CD14-positive monocyte (primary cell): ENCODE results near the gene CYP2W1. TPM values are rescaled to one million over a fixed set of nuclear protein-coding genes. Genes with fewer than 3 reads are reported as not detected.

Source experiments
- DNase-seq, 3 donors: peaks; one replicate each; pipeline ENCODE4 v3.0.0-alpha.2; 2011 to 2022
- H2AFZ ChIP-seq: 2 replicates; pipeline ENCODE4 v1.6.0; 2012; ENCODE audit warnings: mild to moderate bottlenecking, low read depth, low read length, inconsistent platforms; ENCODE audit not compliant: insufficient read depth, poor library complexity, severe bottlenecking
- H3K27ac ChIP-seq, 2 donors: 1 replicate in 1 of 2; 2 replicates in 1 of 2; pipeline ENCODE4 v1.5.1; 2012 to 2013; ENCODE audit warnings: low read length in 2 of 2, control low read depth in 1 of 2, inconsistent platforms in 1 of 2, low read depth in 1 of 2, mild to moderate bottlenecking in 1 of 2
- H3K27me3 ChIP-seq, 2 donors: one replicate each; pipeline versions ENCODE4 v1.6.0 to v1.6.1; 2011 to 2013; ENCODE audit warnings: low read length in 2 of 2; ENCODE audit not compliant: control insufficient read depth in 2 of 2, insufficient read depth in 2 of 2
- H3K36me3 ChIP-seq, 2 donors: replicated peaks in 1 of 2; 1 replicate in 1 of 2; 2 replicates in 1 of 2; pipeline versions ENCODE4 v1.5.1 to v1.6.1; 2012 to 2013; ENCODE audit warnings: low read length in 2 of 2, control low read depth in 1 of 2, inconsistent platforms in 1 of 2, mild to moderate bottlenecking in 1 of 2; ENCODE audit not compliant: insufficient read depth in 2 of 2, control insufficient read depth in 1 of 2
- H3K4me1 ChIP-seq, 2 donors: 1 replicate in 1 of 2; 2 replicates in 1 of 2; pipeline versions ENCODE4 v1.5.1 to v1.6.1; 2012 to 2013; ENCODE audit warnings: low read length in 2 of 2, control low read depth in 1 of 2, inconsistent platforms in 1 of 2, mild to moderate bottlenecking in 1 of 2, moderate library complexity in 1 of 2; ENCODE audit not compliant: insufficient read depth in 2 of 2, control insufficient read depth in 1 of 2
- H3K4me2 ChIP-seq: replicated peaks from 2 replicates; pipeline ENCODE3; 2012; ENCODE audit warnings: low read length, moderate library complexity, mild to moderate bottlenecking; ENCODE audit not compliant: poor library complexity, severe bottlenecking; ENCODE audit errors: extremely low read depth
- H3K4me3 ChIP-seq, 3 experiments: fragments of 200-600 bp in 1 of 3; sonication (generic) in 1 of 3; replicated peaks in 1 of 3; 1 replicate in 2 of 3; 2 replicates in 1 of 3; pipeline ENCODE4 v1.5.1; 2011 to 2013; ENCODE audit warnings: low read length in 3 of 3, mild to moderate bottlenecking in 3 of 3, control low read depth in 2 of 3, low read depth in 2 of 3, inconsistent platforms in 1 of 3, moderate library complexity in 1 of 3
- H3K79me2 ChIP-seq: 2 replicates; pipeline ENCODE4 v1.6.0; 2012; ENCODE audit warnings: mild to moderate bottlenecking, control low read depth, inconsistent platforms, low read length, moderate library complexity; ENCODE audit not compliant: insufficient read depth
- H3K9ac ChIP-seq: 2 replicates; pipeline ENCODE4 v1.6.0; 2017; ENCODE audit warnings: low read length, mild to moderate bottlenecking; ENCODE audit not compliant: insufficient read depth, poor library complexity, severe bottlenecking
- H3K9me3 ChIP-seq, 2 donors: replicated peaks in 1 of 2; 1 replicate in 1 of 2; 2 replicates in 1 of 2; pipeline versions ENCODE4 v1.5.1 to v1.6.1; 2012 to 2013; ENCODE audit warnings: low read length in 2 of 2, control low read depth in 1 of 2; ENCODE audit not compliant: control insufficient read depth in 1 of 2, insufficient read depth in 1 of 2
- H4K20me1 ChIP-seq: 2 replicates; pipeline ENCODE4 v1.6.0; 2012; ENCODE audit warnings: mild to moderate bottlenecking, low read length, control low read depth, moderate library complexity; ENCODE audit not compliant: insufficient read depth
- H3K27ac Mint-ChIP-seq, 7 donors: one replicate each; pipeline ENCODE4 v1.8.0; 2020; ENCODE audit warnings: mild to moderate bottlenecking in 7 of 7, mixed read lengths in 7 of 7, moderate library complexity in 6 of 7, inconsistent platforms in 2 of 7
- H3K27me3 Mint-ChIP-seq, 3 donors: one replicate each; pipeline ENCODE4 v1.8.0; 2021 to 2022; ENCODE audit warnings: low read depth in 3 of 3, mild to moderate bottlenecking in 3 of 3, mixed read lengths in 3 of 3, moderate library complexity in 3 of 3, inconsistent platforms in 1 of 3
- H3K36me3 Mint-ChIP-seq, 2 donors: one replicate each; pipeline ENCODE4 v1.8.0; 2020; ENCODE audit warnings: mixed read lengths in 2 of 2, inconsistent platforms in 1 of 2, mild to moderate bottlenecking in 1 of 2
- H3K4me1 Mint-ChIP-seq: one replicate; pipeline ENCODE4 v1.8.0; 2020; ENCODE audit warnings: mild to moderate bottlenecking, mixed read lengths
- H3K4me3 Mint-ChIP-seq, 2 donors: one replicate each; pipeline ENCODE4 v1.8.0; 2020; ENCODE audit warnings: mild to moderate bottlenecking in 2 of 2, mixed read lengths in 2 of 2, moderate library complexity in 1 of 2
- H3K9me3 Mint-ChIP-seq, 7 donors: one replicate each; pipeline ENCODE4 v1.8.0; 2020 to 2022; ENCODE audit warnings: mixed read lengths in 7 of 7, mild to moderate bottlenecking in 6 of 7, moderate library complexity in 6 of 7, inconsistent platforms in 2 of 7
- CTCF ChIP-seq: fragments of 200-600 bp; IDR thresholded peaks from one replicate; pipeline ENCODE4 v1.8.0; 2022; ENCODE audit warnings: antibody characterized with exemption, mild to moderate bottlenecking
- WGBS: methylation state at CpG from one replicate; pipeline ENCODE4 v1.1.5; 2013; ENCODE audit warnings: missing lambda C conversion rate; ENCODE audit not compliant: insufficient coverage; 5-methylcytosine and 5-hydroxymethylcytosine counted together
- intact Hi-C, 2 donors: fragments of 100-400 bp; cut with micrococcal nuclease; formaldehyde crosslinking; loops; one replicate each; pipeline versions ENCODE4 v1.15.0 to v1.15.1; 2023
- polyA plus RNA-seq, 3 donors: library from polyadenylated mRNA; depleted of rRNA in 1 of 3; unstranded in 2 of 3; stranded (reverse) in 1 of 3; fragments of 300-500 nt in 2 of 3; fragments of >200 nt in 1 of 3; fragmentation: Illumina TruSeq in 2 of 3; gene quantifications; 1 replicate in 2 of 3; 2 replicates in 1 of 3; pipeline ENCODE4 v1.2.3, GENCODE V29; 2012 to 2021

The CYP2W1 gene
- polyA plus RNA-seq, 3 donors: not detected

- H2AFZ ChIP-seq: no peak overlapping the region
- TF ChIP-seq CTCF: no peak
- DNase-seq: no peak
- peaks cover 0 to under 1% of the 10 kb centered on the region in 2 donors for H3K36me3 Mint-ChIP-seq
- H3K27ac Mint-ChIP-seq: no peak overlapping the region
- WGBS: 98% methylated on average over 20 of the region's 33 CpGs
- H3K4me1 Mint-ChIP-seq: peaks cover 23% of the 10 kb centered on the region
- no peak overlapping the region for H3K9ac ChIP-seq
- no peaks in the 10 kb centered on the region for H3K36me3 ChIP-seq
- no peak overlapping the region for H3K4me3 ChIP-seq
- peaks cover 0 to 4% of the 10 kb centered on the region in 2 donors for H3K27me3 ChIP-seq
- H3K79me2 ChIP-seq: peaks cover 7% of the 10 kb centered on the region
- no peaks in the 10 kb centered on the region for H4K20me1 ChIP-seq
- peaks cover 0 to 13% (median 8%) of the 10 kb centered on the region in 7 donors for H3K9me3 Mint-ChIP-seq
- H3K4me2 ChIP-seq: no peak overlapping the region
- H3K4me1 ChIP-seq: peaks cover 28 to 36% of the 10 kb centered on the region in 2 donors
- peaks cover 0 to 11% (median 4%) of the 10 kb centered on the region in 3 donors for H3K27me3 Mint-ChIP-seq
- peaks cover 5 to 6% of the 10 kb centered on the region in 2 donors for H3K9me3 ChIP-seq
- H3K4me3 Mint-ChIP-seq: no peak overlapping the region
- intact Hi-C loops: no loop called here
- H3K27ac ChIP-seq: no peak overlapping the region
Observed at GRCh38 chr7:1031716-1032455, 48.9 kb downstream of the CYP2W1 start.

- WGBS: 95% methylated on average over 23 of the region's 25 CpGs
- Histone ChIP-seq H3K27ac (no peak overlapping the region), H3K4me3 (no peak overlapping the region), H3K4me1 (peaks cover 21 to 29% of the 10 kb centered on the region in 2 donors), H3K36me3 (no peaks in the 10 kb centered on the region), H4K20me1 (no peaks in the 10 kb centered on the region), H2AFZ (no peak overlapping the region), H3K27me3 (peaks cover 0 to 4% of the 10 kb centered on the region in 2 donors), H3K9me3 (peaks cover 5 to 6% of the 10 kb centered on the region in 2 donors), H3K4me2 (no peak overlapping the region), H3K79me2 (peaks cover 3% of the 10 kb centered on the region), H3K9ac (no peak overlapping the region)
- intact Hi-C loops: no loop called here
- H3K36me3 Mint-ChIP-seq: no peaks in the 10 kb centered on the region
- no peak for DNase-seq
- TF ChIP-seq CTCF: no peak
- peaks cover 0 to 11% (median 1%) of the 10 kb centered on the region in 3 donors for H3K27me3 Mint-ChIP-seq
- no peak overlapping the region for H3K27ac Mint-ChIP-seq
- peaks cover 0 to 15% (median 11%) of the 10 kb centered on the region in 7 donors for H3K9me3 Mint-ChIP-seq
- no peak overlapping the region for H3K4me3 Mint-ChIP-seq
- H3K4me1 Mint-ChIP-seq: peaks cover 17% of the 10 kb centered on the region
Observed at GRCh38 chr7:1032536-1033181, 49.7 kb downstream of the CYP2W1 start.
